ENCODE data around the gene CMC1. TPM values are rescaled to one million over a fixed set of nuclear protein-coding genes. Genes with fewer than 3 reads are reported as not detected.

Gene CMC1
- total and polyA plus RNA-seq, 9 of the 15 experiments (the other 6 are each of a cell fraction or from before 2014, with no cell fraction given), result 15.9 to 74.6 (median 48.9) TPM

DNA sequence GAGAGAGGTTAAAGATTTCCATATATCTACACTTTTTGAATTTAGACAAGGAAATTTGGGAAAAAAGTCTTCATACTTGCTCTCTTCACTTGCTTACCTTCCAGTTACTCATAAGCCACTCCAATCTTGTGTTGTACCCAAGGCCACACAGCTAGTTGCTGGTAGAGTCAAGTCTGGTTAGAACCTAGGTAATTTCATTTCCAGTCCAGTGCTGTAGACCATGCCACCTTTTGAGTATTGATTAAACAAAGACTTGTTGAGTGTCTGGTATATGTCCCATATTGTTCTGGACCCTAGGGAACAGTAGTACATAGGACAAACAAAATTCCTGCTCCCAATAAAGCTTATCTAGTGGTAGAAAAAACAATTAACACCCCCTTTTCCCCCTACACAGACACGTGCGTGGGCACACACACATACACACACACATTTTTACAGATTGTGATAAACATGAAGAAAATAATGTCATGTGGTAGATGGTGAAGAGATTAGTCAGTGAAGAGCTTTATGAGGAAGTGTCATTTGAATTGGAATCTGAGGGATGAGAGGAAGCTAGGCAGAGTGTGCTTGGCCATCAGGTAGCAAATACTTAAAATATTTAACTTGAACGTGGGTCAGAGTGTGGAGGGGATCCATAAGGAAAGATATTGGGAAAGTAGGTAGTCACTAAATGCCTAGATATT, 2.1 kb downstream of the CMC1 start:
- ChIA-PET CTCF (ENCODE audit: low intra/inter-chr PET ratio) (no interaction called here), POLR2A (no interaction called here)
- Histone ChIP-seq H2AFZ (ENCODE audit: low read depth, low read length) (no peak overlapping the region), H3K9me1 (ENCODE audit: control insufficient read depth, insufficient read depth, low read length) (no peaks in the 10 kb centered on the region), H3K4me3 (no peak overlapping the region), H3K9me3 (replicated peaks; ENCODE audit: control insufficient read depth, insufficient read depth, low read depth, low read length) (no peaks in the 10 kb centered on the region), H3K36me3 (ENCODE audit: control insufficient read depth, insufficient read depth, low read length) (peaks cover 5% of the 10 kb centered on the region; the same call in 1 of the 3 replicates), H3K27me3 (ENCODE audit: control insufficient read depth in 2 of 2, insufficient read depth in 2 of 2, low read length in 2 of 2) (no peaks in the 10 kb centered on the region), H4K20me1 (replicated peaks; ENCODE audit: control insufficient read depth, insufficient read depth, low read length) (no peaks in the 10 kb centered on the region), H3K79me2 (ENCODE audit: control insufficient read depth, insufficient read depth, low read length) (peaks cover 71% of the 10 kb centered on the region), H3K9ac (ENCODE audit: insufficient read depth in 1 of 2, low read depth in 2 of 2, low read length in 2 of 2) (no peak overlapping the region), H3K27ac (ENCODE audit: extremely low read depth, low read depth, low read length) (peak overlapping the region; percentile 40; the same call in 1 of the 3 replicates), H3K4me2 (ENCODE audit: insufficient read depth, low read length) (0 out of 2 replicates have a peak overlapping the region, but pooled peaks have one; percentile 2), H3K4me1 (replicated peaks in 1 of 2; ENCODE audit: control insufficient read depth in 2 of 2, insufficient read depth in 2 of 2, low read length in 2 of 2) (peaks cover 20 to 26% of the 10 kb centered on the region in 2 experiments)
- DNase-seq (ENCODE audit: extremely low read depth in 1 of 4, low spot score in 3 of 4) (peak in 1 of 4 experiments; percentile 12), ATAC-seq (no peak), FAIRE-seq (no peak)
- intact Hi-C loops (cut with micrococcal nuclease), result no loop called here
- WGBS (ENCODE audit: insufficient coverage, low coverage, missing lambda C conversion rate), result 15% methylated on average over 3 of the region's 3 CpGs
- BruUV-seq (replicated peaks), result no TSS peak
- in situ Hi-C loops (cut with MboI), result no loop called here
- TF ChIP-seq EZH2 (IDR thresholded peaks at IDR 0.05; ENCODE audit: borderline replicate concordance, low read depth, low read length) (no peak), ZNF436 (CRISPR knock-in tag; IDR thresholded peaks at IDR 0.05) (no peak), ZNF766 (CRISPR knock-in tag; conservative IDR thresholded peaks at IDR 0.05) (no peak), MYC (IDR thresholded peaks at IDR 0.05; ENCODE audit: low read depth, low read length) (peak; percentile 47; the same call in 1 of the 2 replicates), MYC (CRISPR knock-in tag; IDR thresholded peaks at IDR 0.05; ENCODE audit: borderline replicate concordance, low read depth) (no peak), SREBF1 (IDR thresholded peaks at IDR 0.05; ENCODE audit: borderline replicate concordance, low read depth, low read length) (no peak), ZC3H8 (IDR thresholded peaks at IDR 0.05) (no peak), SIN3A (IDR thresholded peaks at IDR 0.05; ENCODE audit: borderline replicate concordance in 2 of 2, control insufficient read depth in 1 of 2, low read depth in 2 of 2, low read length in 2 of 2) (no peak), ZNF280A (IDR thresholded peaks at IDR 0.05; ENCODE audit: low read depth, partially characterized antibody) (no peak), VEZF1 (CRISPR knock-in tag; IDR thresholded peaks at IDR 0.05) (peak; percentile 61; the same call in 1 of the 2 replicates), POU5F1 (IDR thresholded peaks at IDR 0.05; ENCODE audit: borderline replicate concordance, low read depth, low read length, partially characterized antibody) (no peak), ZNF507 (tag; conservative IDR thresholded peaks at IDR 0.05) (no peak), GABPA (tag; conservative IDR thresholded peaks at IDR 0.05; ENCODE audit: low read depth) (no peak), ARID1B (IDR thresholded peaks at IDR 0.05) (0 out of 2 replicates have a peak, but pooled peaks have one; percentile 10), ARNT (IDR thresholded peaks at IDR 0.05) (no peak), EGR1 (conservative IDR thresholded peaks at IDR 0.05) (peak; percentile 36; the same call in 1 of the 2 replicates), OTX1 (CRISPR knock-in tag; IDR thresholded peaks at IDR 0.05) (no peak)
- TF ChIP-seq, protein P1, sequence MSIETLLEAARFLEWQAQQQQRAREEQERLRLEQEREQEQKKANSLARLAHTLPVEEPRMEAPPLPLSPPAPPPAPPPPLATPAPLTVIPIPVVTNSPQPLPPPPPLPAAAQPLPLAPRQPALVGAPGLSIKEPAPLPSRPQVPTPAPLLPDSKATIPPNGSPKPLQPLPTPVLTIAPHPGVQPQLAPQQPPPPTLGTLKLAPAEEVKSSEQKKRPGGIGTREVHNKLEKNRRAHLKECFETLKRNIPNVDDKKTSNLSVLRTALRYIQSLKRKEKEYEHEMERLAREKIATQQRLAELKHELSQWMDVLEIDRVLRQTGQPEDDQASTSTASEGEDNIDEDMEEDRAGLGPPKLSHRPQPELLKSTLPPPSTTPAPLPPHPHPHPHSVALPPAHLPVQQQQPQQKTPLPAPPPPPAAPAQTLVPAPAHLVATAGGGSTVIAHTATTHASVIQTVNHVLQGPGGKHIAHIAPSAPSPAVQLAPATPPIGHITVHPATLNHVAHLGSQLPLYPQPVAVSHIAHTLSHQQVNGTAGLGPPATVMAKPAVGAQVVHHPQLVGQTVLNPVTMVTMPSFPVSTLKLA (conservative IDR thresholded peaks at IDR 0.05), result 0 out of 4 replicates have a peak, but pooled peaks have one; percentile 22 to 48
